Vagina (tissue), 2 donors: ENCODE data around the gene MAPRE3.

Experiments
- POLR2A ChIP-seq, 2 donors: fragments of 450-650 bp; IDR thresholded peaks; one replicate each; pipeline ENCODE4 v1.6.1; 2017; ENCODE audit warnings: antibody characterized with exemption in 2 of 2, mild to moderate bottlenecking in 2 of 2, moderate library complexity in 2 of 2
- POLR2AphosphoS5 ChIP-seq, 2 donors: sonication (generic); formaldehyde crosslinking; IDR thresholded peaks; one replicate each; pipeline ENCODE4 v1.9.0; 2017; ENCODE audit warnings: antibody characterized with exemption in 2 of 2, mild to moderate bottlenecking in 2 of 2, low read depth in 1 of 2; ENCODE audit not compliant: insufficient read depth in 1 of 2
- TF ChIP-seq, protein P1 (sequence below), 3 experiments: fragments of 450-650 bp in 2 of 3; fragments of 200-600 bp in 1 of 3; sonication (generic) in 1 of 3; IDR thresholded peaks; one replicate each; pipeline ENCODE4 v1.5.1; 2017 to 2019; ENCODE audit warnings: antibody characterized with exemption in 3 of 3, mild to moderate bottlenecking in 2 of 3, moderate library complexity in 2 of 3

DNA sequence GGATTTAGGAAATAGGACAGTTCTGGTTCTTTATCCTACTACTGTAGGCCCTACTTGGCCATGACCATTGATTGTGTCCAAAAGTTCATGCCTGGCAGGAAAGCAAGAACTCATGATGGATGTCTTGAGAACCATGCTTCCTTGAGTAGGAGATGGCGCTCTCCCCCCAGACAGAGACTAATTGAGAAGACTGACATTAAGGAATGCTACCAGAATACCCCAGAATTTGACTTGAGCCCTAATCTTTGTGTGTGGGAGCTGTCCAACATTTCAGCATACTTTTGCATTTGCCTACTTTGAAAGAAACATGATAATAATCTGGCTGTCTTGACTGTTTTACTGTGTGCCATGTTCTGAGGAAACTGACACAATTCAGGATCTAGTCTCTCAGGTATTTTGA is 23.3 kb downstream of the MAPRE3 start:
- TF ChIP-seq, protein P1, sequence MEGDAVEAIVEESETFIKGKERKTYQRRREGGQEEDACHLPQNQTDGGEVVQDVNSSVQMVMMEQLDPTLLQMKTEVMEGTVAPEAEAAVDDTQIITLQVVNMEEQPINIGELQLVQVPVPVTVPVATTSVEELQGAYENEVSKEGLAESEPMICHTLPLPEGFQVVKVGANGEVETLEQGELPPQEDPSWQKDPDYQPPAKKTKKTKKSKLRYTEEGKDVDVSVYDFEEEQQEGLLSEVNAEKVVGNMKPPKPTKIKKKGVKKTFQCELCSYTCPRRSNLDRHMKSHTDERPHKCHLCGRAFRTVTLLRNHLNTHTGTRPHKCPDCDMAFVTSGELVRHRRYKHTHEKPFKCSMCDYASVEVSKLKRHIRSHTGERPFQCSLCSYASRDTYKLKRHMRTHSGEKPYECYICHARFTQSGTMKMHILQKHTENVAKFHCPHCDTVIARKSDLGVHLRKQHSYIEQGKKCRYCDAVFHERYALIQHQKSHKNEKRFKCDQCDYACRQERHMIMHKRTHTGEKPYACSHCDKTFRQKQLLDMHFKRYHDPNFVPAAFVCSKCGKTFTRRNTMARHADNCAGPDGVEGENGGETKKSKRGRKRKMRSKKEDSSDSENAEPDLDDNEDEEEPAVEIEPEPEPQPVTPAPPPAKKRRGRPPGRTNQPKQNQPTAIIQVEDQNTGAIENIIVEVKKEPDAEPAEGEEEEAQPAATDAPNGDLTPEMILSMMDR (IDR thresholded peaks at IDR 0.05) = no peak
- TF ChIP-seq POLR2AphosphoS5 (IDR thresholded peaks at IDR 0.05; ENCODE audit: insufficient read depth in 1 of 2, low read depth in 1 of 2) (no peak), POLR2A (IDR thresholded peaks at IDR 0.05) (no peak)
